ENCODE measurements around the gene TRPM2. TPM values are rescaled to one million over a fixed set of nuclear protein-coding genes. Genes with fewer than 3 reads are reported as not detected.

Gene TRPM2
- total RNA-seq, 1 donor from 2014 or later, result under 0.01 TPM

DNA sequence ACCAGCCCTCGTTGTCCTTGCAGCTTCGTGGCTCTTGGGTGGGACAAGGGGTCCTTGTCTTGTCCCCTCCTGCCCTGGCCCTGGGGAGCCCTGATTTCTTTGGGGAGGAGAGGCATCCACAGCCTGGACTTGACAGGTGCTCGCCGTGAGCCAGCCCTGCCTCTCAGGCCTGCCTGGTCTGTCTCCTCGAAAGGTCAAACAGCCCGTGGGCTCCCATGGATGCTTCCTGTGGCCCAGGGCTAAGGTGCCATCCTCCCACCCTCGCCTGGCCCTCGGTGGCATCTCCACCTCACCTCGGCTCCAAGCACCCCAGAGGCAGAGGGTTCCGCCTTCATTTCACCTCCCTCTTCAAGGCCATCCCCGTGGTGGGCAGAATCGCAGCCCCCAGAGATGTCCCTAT, 110.9 kb downstream of the TRPM2 start:
- Histone ChIP-seq H3K36me3 (ENCODE audit: control insufficient read depth, insufficient read depth, low read length) (no peaks in the 10 kb centered on the region), H3K27me3 (ENCODE audit: control insufficient read depth, insufficient read depth, low read length) (no peaks in the 10 kb centered on the region), H3K4me3 (ENCODE audit: low read depth, low read length) (no peak overlapping the region)
- TF ChIP-seq, protein P1, sequence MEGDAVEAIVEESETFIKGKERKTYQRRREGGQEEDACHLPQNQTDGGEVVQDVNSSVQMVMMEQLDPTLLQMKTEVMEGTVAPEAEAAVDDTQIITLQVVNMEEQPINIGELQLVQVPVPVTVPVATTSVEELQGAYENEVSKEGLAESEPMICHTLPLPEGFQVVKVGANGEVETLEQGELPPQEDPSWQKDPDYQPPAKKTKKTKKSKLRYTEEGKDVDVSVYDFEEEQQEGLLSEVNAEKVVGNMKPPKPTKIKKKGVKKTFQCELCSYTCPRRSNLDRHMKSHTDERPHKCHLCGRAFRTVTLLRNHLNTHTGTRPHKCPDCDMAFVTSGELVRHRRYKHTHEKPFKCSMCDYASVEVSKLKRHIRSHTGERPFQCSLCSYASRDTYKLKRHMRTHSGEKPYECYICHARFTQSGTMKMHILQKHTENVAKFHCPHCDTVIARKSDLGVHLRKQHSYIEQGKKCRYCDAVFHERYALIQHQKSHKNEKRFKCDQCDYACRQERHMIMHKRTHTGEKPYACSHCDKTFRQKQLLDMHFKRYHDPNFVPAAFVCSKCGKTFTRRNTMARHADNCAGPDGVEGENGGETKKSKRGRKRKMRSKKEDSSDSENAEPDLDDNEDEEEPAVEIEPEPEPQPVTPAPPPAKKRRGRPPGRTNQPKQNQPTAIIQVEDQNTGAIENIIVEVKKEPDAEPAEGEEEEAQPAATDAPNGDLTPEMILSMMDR (IDR thresholded peaks at IDR 0.05; ENCODE audit: insufficient read depth, low read length, severe bottlenecking), result no peak
- FAIRE-seq (no peak), DNase-seq (ENCODE audit: low read depth) (no peak)

- DNase-seq (ENCODE audit: low read depth), result no peak
- Histone ChIP-seq H3K27me3 (ENCODE audit: control insufficient read depth, insufficient read depth, low read length) (no peaks in the 10 kb centered on the region), H3K36me3 (ENCODE audit: control insufficient read depth, insufficient read depth, low read length) (no peaks in the 10 kb centered on the region), H3K4me3 (ENCODE audit: low read depth, low read length) (no peak overlapping the region)
- TF ChIP-seq, protein P1 (IDR thresholded peaks at IDR 0.05; ENCODE audit: insufficient read depth, low read length, severe bottlenecking), result no peak
- FAIRE-seq, result no peak
Measured at GRCh38 chr21:44466351-44466954, 113.0 kb downstream of the TRPM2 start.

- Histone ChIP-seq H3K36me3 (ENCODE audit: control insufficient read depth, insufficient read depth, low read length) (no peaks in the 10 kb centered on the region), H3K27me3 (ENCODE audit: control insufficient read depth, insufficient read depth, low read length) (no peaks in the 10 kb centered on the region), H3K4me3 (ENCODE audit: low read depth, low read length) (no peak overlapping the region)
- FAIRE-seq (no peak), DNase-seq (ENCODE audit: low read depth) (no peak)
- TF ChIP-seq, protein P1 (IDR thresholded peaks at IDR 0.05; ENCODE audit: insufficient read depth, low read length, severe bottlenecking), result no peak
Measured at GRCh38 chr21:44466996-44467858, 113.8 kb downstream of the TRPM2 start.

DNA sequence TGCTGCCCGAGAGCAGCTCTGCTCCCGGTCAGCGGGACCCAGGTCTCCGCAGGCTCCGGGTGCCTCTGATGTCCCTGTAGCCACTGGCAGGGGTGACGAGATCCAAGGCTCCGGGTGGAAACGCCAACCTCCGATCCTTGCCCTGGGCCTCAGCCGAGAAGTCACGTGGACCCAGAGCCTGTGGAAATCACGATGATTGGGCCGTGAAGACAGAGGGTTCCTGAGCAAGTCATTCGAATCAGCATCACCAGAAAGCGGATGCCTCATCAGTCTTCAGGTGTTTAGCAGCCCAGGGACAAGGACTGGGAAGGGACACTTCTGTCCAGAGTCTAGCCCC, 114.4 kb downstream of the TRPM2 start:
- DNase-seq (ENCODE audit: low read depth) (no peak), FAIRE-seq (no peak)
- TF ChIP-seq, protein P1 (IDR thresholded peaks at IDR 0.05; ENCODE audit: insufficient read depth, low read length, severe bottlenecking), result no peak
- Histone ChIP-seq H3K36me3 (ENCODE audit: control insufficient read depth, insufficient read depth, low read length) (no peaks in the 10 kb centered on the region), H3K4me3 (ENCODE audit: low read depth, low read length) (no peak overlapping the region), H3K27me3 (ENCODE audit: control insufficient read depth, insufficient read depth, low read length) (no peaks in the 10 kb centered on the region)

- Histone ChIP-seq H3K36me3 (ENCODE audit: control insufficient read depth, insufficient read depth, low read length) (no peaks in the 10 kb centered on the region), H3K27me3 (ENCODE audit: control insufficient read depth, insufficient read depth, low read length) (no peaks in the 10 kb centered on the region), H3K4me3 (ENCODE audit: low read depth, low read length) (no peak overlapping the region)
- TF ChIP-seq, protein P1 (IDR thresholded peaks at IDR 0.05; ENCODE audit: insufficient read depth, low read length, severe bottlenecking), result no peak
- no peak for DNase-seq (ENCODE audit: low read depth)
- FAIRE-seq, result no peak
Measured at GRCh38 chr21:44471341-44471740, 117.9 kb downstream of the TRPM2 start.

Measured in bronchial epithelial cell (primary cell).